ENCODE measurements around the gene NRXN2.

GRCh38 chr11:64598106-64598796, 124.7 kb downstream of the NRXN2 start:
- TF ChIP-seq EZH2 (IDR thresholded peaks at IDR 0.05) (no peak), FOXP2 (optimal IDR thresholded peaks at IDR 0.05; ENCODE audit: control extremely low read depth, extremely low read length, insufficient read depth) (no peak), POLR2AphosphoS5 (IDR thresholded peaks at IDR 0.05; ENCODE audit: borderline replicate concordance, low read depth, low read length) (no peak)
